ENCODE measurements around the gene RNASET2. TPM values are rescaled to one million over a fixed set of nuclear protein-coding genes. Genes with fewer than 3 reads are reported as not detected.
"Not testable (repeated sequence)": the region's sequence is repeated elsewhere in the genome, so short reads cannot be mapped to it uniquely, and the experiment has no call there.

RNASET2 gene
- total RNA-seq, 1 experiment from 2014 or later, result 7.7 TPM

GRCh38 chr6:166927935-166928643 lies 28.3 kb downstream of the RNASET2 start:
- DNase-seq (ENCODE audit: low read depth), result no peak

GRCh38 chr6:166927240-166927934 lies 29.0 kb downstream of the RNASET2 start:
- no peak for DNase-seq (ENCODE audit: low read depth)

- DNase-seq (ENCODE audit: low read depth), result no peak
Measured at GRCh38 chr6:166926748-166927147, 29.6 kb downstream of the RNASET2 start.

GRCh38 chr6:166925141-166925996 lies 31.0 kb downstream of the RNASET2 start:
- no peak for DNase-seq (ENCODE audit: low read depth)

- no peak for DNase-seq (ENCODE audit: low read depth)
Measured at GRCh38 chr6:166924531-166924930, 31.8 kb downstream of the RNASET2 start.

- no peak for DNase-seq (ENCODE audit: low read depth)
Measured at GRCh38 chr6:166922937-166923336, 33.4 kb downstream of the RNASET2 start.

GRCh38 chr6:166921570-166921969 lies 34.8 kb downstream of the RNASET2 start:
- DNase-seq (ENCODE audit: low read depth), result no peak

- DNase-seq (ENCODE audit: low read depth), result no peak
Measured at GRCh38 chr6:166916824-166917223, 39.5 kb downstream of the RNASET2 start.

- not testable (repeated sequence) for DNase-seq (ENCODE audit: low read depth)
Measured at GRCh38 chr6:166915484-166915883, 40.9 kb downstream of the RNASET2 start.

- not testable (repeated sequence) for DNase-seq (ENCODE audit: low read depth)
Measured at GRCh38 chr6:166914952-166915351, 41.4 kb downstream of the RNASET2 start.

- no peak for DNase-seq (ENCODE audit: low read depth)
Measured at GRCh38 chr6:166911248-166911677, 45.1 kb downstream of the RNASET2 start.

GRCh38 chr6:166910601-166911000 lies 45.7 kb downstream of the RNASET2 start:
- no peak for DNase-seq (ENCODE audit: low read depth)

- no peak for DNase-seq (ENCODE audit: low read depth)
Measured at GRCh38 chr6:166908811-166909210, 47.5 kb downstream of the RNASET2 start.

- DNase-seq (ENCODE audit: low read depth), result no peak
Measured at GRCh38 chr6:166907871-166908806, 48.2 kb downstream of the RNASET2 start.

GRCh38 chr6:166907373-166907841 lies 48.9 kb downstream of the RNASET2 start:
- DNase-seq (ENCODE audit: low read depth), result no peak

- no peak for DNase-seq (ENCODE audit: low read depth)
Measured at GRCh38 chr6:166906376-166907044, 49.8 kb downstream of the RNASET2 start.

GRCh38 chr6:166905505-166906134 lies 50.7 kb downstream of the RNASET2 start:
- no peak for DNase-seq (ENCODE audit: low read depth)

- no peak for DNase-seq (ENCODE audit: low read depth)
Measured at GRCh38 chr6:166905013-166905412, 51.3 kb downstream of the RNASET2 start.

GRCh38 chr6:166904101-166904746 lies 52.1 kb downstream of the RNASET2 start:
- peak; percentile 21 for DNase-seq (ENCODE audit: low read depth)
